G401.6 (cell line): ENCODE data around the gene RRP1.

Source experiments
- FAIRE-seq: peaks from 2 replicates; lab custom pipeline; 2012; peaks lifted over from hg19 to GRCh38; lab: Jason Lieb, UNC

The RRP1 gene

GRCh38 chr21:43789276-43790009 lies at the start of gene RRP1:
TSS of gene RRP1 (plus strand) at chr21:43789577. CDS start at chr21:43789630, 53 bp downstream.
- FAIRE-seq: no peak

- no peak for FAIRE-seq
These were observed 49.5 kb upstream of the RRP1 start for GRCh38 chr21:43739621-43740435.

- FAIRE-seq: no peak
These were observed 48.8 kb upstream of the RRP1 start for GRCh38 chr21:43740497-43741156.

- no peak for FAIRE-seq
These were observed 47.8 kb upstream of the RRP1 start for GRCh38 chr21:43741423-43742096.

GRCh38 chr21:43743947-43744346 lies 45.4 kb upstream of the RRP1 start:
- FAIRE-seq: no peak

- no peak for FAIRE-seq
These were observed 44.7 kb upstream of the RRP1 start for GRCh38 chr21:43744725-43745124.

GRCh38 chr21:43745772-43746517 lies 43.4 kb upstream of the RRP1 start:
- no peak for FAIRE-seq

- FAIRE-seq: no peak
These were observed 40.8 kb upstream of the RRP1 start for GRCh38 chr21:43748622-43749021.

GRCh38 chr21:43749651-43750262 lies 39.6 kb upstream of the RRP1 start:
- no peak for FAIRE-seq

GRCh38 chr21:43750339-43751033 lies 38.9 kb upstream of the RRP1 start:
- no peak for FAIRE-seq

- FAIRE-seq: no peak
These were observed 37.3 kb upstream of the RRP1 start for GRCh38 chr21:43751955-43752591.

GRCh38 chr21:43752758-43753438 lies 36.5 kb upstream of the RRP1 start:
- no peak for FAIRE-seq

- FAIRE-seq: no peak
These were observed 36.0 kb upstream of the RRP1 start for GRCh38 chr21:43753439-43753799.

GRCh38 chr21:43754948-43755781 lies 34.2 kb upstream of the RRP1 start:
- no peak for FAIRE-seq

GRCh38 chr21:43755820-43756594 lies 33.4 kb upstream of the RRP1 start:
- no peak for FAIRE-seq

GRCh38 chr21:43757601-43758000 lies 31.8 kb upstream of the RRP1 start:
- no peak for FAIRE-seq

GRCh38 chr21:43758111-43758641 lies 31.2 kb upstream of the RRP1 start:
- no peak for FAIRE-seq

GRCh38 chr21:43758811-43759210 lies 30.6 kb upstream of the RRP1 start:
- FAIRE-seq: no peak
